GM18498 (cell line): ENCODE measurements around the gene OLA1.
A peak's percentile ranks its signal among the peaks of the same experiment; 100 is the strongest.
"Not testable (repeated sequence)": the region's sequence is repeated elsewhere in the genome, so short reads cannot be mapped to it uniquely, and the experiment has no call there.

Experiments used
- ATAC-seq: cut with Tn5 transposase; IDR thresholded peaks from one replicate; pipeline ENCODE4 v1.9.1; 2021; ENCODE audit warnings: mild to moderate bottlenecking, moderate library complexity; ENCODE audit not compliant: unreplicated experiment

Gene OLA1

GRCh38 chr2:174248187-174248997 lies at the start of gene OLA1:
OLA1 (minus strand) TSS chr2:174248532; CDS start chr2:174246815, 1,717 bp downstream.
- ATAC-seq = peak; percentile 98

DNA sequence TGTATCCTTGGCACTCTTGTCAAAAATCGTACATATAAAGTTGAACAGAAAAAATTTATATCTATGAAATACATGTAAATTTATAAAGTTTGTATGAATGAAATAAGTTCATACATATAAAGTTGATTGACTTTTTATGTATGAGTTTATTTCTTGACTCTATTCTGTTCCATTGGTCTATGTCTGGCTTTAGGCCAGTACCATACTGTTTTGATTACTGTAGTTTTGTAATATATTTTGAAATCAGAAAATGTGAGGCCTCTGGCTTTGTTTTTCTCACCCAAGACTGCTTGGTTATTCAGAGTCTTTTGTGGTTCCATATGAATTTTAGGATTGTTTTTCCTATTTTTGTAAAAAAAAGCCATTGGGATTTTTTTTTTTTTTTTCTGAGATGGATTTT lies 44.6 kb upstream of the OLA1 start:
- no peak for ATAC-seq

DNA sequence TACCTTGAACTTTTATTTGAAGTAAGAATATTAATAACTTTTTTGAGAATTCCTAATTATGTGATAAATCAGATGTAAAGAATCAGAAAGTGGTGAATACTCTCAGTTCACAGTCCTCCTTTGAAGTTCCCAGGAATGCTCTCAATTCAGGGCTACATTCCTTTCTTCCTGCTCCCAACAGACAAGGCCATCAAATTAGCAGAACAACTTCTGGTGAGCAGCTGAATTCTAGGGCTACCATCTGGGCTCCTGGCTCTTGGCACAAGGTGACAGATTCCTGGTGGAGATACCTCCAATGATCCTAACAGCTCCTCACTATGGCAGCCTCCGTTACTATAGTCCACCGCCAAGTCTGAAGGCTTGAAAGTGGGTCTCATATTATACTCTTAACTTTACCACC lies 37.8 kb upstream of the OLA1 start:
- no peak for ATAC-seq

DNA sequence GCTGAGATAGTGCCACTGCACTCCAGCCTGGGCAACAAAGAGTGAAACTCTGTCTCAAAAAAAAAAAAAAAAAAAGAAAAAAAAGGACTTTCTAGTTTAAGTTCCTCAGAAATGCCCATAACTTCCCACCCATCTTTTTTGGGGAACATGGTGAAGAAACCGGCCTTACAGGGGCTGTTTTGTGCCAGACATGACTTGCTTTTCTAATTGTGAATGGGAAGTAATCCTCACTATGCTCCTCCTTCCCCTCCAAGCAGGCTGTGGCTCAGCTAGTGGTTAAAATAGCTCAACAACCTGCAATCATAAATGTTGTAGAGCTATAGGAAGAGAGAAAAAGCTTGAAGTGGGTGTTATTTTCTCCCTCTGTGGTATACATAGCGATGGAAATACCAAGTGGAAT lies 34.1 kb upstream of the OLA1 start:
- no peak for ATAC-seq

DNA sequence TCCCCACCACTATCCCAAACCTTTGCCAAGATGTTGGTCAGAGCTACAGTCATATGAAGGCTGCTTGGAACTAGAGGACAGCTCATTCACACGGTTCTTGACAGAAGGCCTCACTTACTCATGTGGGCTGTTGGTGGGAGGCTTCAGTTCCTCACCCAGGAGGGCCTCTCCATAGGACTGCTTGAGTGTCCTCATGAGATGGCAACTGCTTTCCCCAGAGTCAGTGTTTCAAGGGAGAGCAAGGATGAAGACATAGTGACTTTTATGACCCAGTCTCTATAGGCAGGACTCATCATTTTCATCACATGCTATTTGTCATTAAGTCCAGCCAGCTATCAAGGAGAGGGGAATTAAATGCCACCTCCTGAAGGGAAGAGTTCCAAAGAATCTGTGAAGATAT lies 33.4 kb upstream of the OLA1 start:
- no peak for ATAC-seq

- no peak for ATAC-seq
Measured at GRCh38 chr2:174280596-174280995, 32.3 kb upstream of the OLA1 start.

GRCh38 chr2:174270263-174270662 lies 21.9 kb upstream of the OLA1 start:
- not testable (repeated sequence) for ATAC-seq

- no peak for ATAC-seq
Measured at GRCh38 chr2:174266288-174266687, 18.0 kb upstream of the OLA1 start.

DNA sequence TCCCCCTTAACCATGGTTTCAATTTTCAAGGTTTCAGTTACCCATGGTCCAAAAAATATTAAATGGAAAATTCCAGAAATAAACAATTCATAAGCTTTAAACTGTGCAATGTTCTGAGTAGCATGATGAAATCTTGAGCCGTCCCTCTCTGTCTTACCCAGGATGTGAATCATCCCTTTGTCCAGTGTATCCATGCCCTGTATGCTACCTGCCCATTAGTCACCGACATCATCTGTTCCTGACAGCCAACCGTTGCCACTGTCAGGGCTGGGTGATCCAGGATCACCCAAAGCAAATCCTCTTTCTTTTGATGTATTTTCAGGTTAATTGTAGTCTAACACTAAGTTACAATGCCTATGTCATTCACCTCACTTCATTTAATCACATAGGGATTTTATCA lies 15.7 kb upstream of the OLA1 start:
- ATAC-seq = no peak

DNA sequence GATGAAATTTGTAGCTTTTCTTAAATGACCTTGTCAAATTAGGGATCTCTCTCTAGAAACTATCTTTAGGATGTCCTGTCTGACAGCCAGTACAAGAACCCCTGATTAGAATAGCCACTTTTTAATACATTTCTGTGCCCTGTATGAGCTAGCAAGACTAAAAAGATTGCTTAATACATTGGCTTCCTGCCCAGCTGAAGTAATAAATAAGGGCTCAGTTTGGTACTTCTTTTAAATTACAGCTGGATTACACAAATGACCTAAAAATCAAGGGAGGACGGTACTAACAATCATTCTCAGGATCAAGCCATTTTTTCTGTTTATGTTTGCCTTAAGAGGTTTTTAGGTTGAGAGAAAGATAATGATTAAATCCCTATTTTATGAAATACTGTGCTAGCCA lies 11.6 kb upstream of the OLA1 start:
- no peak for ATAC-seq

DNA sequence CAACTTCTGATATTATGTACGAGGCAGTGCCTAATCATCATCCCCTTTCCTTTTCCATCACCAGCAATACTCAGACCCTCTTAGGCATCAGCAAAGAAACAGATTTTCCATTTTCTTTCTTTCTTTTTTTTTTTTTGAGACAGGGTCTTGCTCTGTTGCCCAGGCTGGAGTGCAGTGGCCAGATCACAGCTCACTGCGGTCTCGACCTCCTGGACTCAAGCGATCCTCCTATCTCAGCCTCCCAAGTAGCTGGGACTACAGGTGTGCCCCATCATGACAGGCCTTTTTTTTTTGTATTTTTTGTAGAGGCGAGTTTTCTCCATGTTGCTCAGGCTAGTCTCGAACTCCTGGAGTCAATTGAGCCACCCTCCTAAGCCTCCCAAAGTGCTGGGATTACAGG lies 5.9 kb upstream of the OLA1 start:
- no peak for ATAC-seq

- ATAC-seq = no peak
Measured at GRCh38 chr2:174248998-174249592, 763 bp upstream of the OLA1 start.

DNA sequence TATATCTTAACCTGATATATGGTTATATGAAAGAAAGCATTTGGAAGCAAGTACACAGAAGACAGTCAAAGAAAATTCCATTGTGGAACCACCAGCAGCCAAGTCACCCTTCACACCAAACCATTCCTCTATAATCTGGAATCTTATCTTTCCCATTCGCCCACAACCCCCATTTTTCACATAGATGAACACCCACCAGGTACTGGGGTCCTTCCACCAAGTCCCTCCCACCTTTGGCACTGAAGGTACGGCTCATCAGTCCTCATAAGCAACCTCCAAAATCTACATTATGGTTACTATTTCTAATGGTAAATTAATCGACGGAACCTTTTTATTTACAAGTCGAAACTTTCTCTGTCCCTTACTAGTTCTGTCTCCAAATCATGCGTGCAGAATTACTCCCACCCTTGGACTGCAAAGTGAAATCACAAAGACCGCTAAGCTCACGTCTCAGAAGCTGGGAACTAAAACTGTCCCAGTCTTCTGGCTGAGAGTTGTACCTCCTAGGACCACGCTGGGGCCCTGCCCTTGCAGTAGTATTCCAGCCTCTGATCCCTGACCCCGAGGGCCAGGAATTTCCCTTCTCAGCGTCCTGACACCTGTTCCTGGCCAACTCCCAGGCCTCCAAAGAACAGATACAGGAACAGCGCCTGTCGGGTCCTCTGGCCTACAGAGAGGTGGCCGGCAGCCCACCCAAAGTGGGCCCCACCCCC lies 702 bp downstream of the OLA1 start:
- peak; percentile 4 for ATAC-seq

DNA sequence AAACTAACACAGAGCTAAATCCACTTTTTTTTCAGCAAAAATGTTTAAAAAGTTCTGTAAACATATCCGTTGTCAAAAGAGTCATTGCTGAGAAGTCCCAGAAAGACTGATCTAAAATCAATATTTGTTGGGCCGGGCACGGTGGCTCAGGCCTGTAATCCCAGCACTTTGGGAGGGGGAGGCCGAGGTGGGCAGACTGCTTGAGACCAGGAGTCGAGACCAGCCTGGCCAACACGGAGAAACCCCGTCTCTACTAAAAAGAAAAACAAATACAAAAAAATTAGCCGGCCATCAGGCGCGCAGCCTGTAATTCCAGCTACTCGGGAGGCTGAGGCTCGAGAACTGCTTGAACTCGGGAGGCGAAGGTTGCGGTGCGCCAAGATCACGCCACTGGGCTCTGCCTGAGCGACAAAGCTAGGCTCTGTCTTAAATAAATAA lies 1.4 kb downstream of the OLA1 start:
- ATAC-seq = no peak

GRCh38 chr2:174245628-174246027 lies 2.7 kb downstream of the OLA1 start:
- not testable (repeated sequence) for ATAC-seq

- ATAC-seq = no peak
Measured at GRCh38 chr2:174245065-174245464, 3.3 kb downstream of the OLA1 start.

DNA sequence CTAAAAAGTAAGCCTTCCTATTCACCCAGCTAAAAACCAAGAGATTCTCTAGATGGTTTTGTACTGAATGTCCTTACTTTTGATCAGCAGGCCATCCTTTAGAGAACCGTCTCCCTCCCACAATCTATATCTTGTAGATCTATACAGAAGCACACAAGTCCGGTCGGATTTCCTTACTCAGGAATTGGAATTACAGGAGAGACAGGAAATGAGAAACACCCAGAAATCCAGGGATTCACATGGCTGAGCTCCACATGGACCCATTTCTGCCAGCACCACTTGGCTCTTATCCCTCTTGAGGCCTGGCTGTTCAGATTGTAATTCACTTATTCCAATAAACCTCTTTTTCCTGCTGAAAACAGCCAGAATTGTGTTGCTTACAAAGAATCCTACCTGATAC lies 4.5 kb downstream of the OLA1 start:
- ATAC-seq = no peak

DNA sequence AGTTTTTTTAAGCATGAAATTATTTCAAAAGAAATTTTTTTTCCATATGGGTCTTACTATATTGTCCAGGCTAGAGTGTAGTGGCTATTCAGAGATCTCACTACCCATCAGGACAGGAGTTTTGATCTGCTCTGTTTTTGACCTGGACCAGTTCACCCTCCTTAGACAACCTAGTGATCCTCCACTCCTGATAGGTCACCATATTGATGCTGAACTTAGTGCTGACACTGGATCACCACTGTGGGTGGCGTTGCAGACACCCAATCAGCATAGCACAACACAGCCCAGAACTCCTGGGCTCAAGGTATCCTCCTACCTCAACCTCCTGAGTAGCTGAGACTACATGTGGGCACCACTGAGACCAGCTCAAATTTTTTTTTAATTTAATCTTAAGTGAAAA lies 8.2 kb downstream of the OLA1 start:
- no peak for ATAC-seq

GRCh38 chr2:174236429-174236828 lies 11.9 kb downstream of the OLA1 start:
- ATAC-seq = no peak

GRCh38 chr2:174235680-174236079 lies 12.7 kb downstream of the OLA1 start:
- no peak for ATAC-seq

- no peak for ATAC-seq
Measured at GRCh38 chr2:174233771-174234275, 14.5 kb downstream of the OLA1 start.

- ATAC-seq = no peak
Measured at GRCh38 chr2:174227748-174228147, 20.6 kb downstream of the OLA1 start.
